ENCODE data around the gene LMX1B. TPM values are rescaled to one million over a fixed set of nuclear protein-coding genes. Genes with fewer than 3 reads are reported as not detected.

LMX1B gene
- total RNA-seq, 1 experiment from 2014 or later, result 0.55 TPM

DNA sequence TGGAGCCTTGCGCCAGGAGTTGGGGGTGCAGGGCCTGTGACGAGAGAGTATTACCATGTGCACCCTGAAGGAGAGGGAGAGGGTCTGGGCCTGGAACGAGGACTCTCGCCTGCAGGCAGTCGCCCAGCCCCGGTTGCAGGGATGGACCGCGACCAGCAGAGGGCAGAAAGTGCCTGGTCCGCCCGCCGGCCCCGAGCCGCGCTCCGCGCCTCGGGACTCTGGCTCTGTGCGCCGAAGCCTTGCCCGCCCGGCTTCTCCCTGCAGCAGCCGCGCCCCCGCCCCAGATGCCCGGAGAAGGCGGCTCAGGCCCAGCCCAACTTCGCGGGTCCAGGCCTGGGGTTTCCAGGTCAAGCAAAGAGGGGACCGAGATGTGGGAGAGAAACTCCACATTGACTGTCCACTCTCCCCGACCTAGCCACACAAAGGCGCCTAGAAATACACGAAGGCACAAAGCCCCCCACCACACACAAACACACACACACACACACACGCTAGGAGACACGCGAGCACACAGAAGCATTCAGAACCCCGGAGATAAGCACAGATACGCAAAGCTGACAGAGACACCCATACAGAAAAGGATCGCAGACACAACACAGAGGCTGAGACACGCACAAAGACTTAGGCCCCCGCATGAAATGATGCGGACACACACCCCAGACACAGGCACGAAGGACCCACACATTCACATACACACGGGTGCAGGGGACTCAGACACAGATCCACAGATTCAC, 2.0 kb upstream of the LMX1B start:
- POLR2A ChIA-PET (ENCODE audit: unreplicated experiment), result no interaction called here
- CTCF ChIA-PET, result no interaction called here
- no peaks in the 10 kb centered on the region for H4K20me1 ChIP-seq (ENCODE audit: low read length)

GRCh38 chr9:126612326-126612812, 1.4 kb upstream of the LMX1B start:
- peak overlapping the region; percentile 59; the same call in 1 of the 2 replicates for H3K4me3 ChIP-seq (ENCODE audit: low read length)
- H3K27ac ChIP-seq (ENCODE audit: low read length), result no peak overlapping the region
- H3K9me2 ChIP-seq (replicated peaks; ENCODE audit: low read length), result no peaks in the 10 kb centered on the region
- ChIA-PET CTCF (no interaction called here), POLR2A (ENCODE audit: unreplicated experiment) (no interaction called here)
- H3K27me3 ChIP-seq (ENCODE audit: low read length), result peaks cover 35% of the 10 kb centered on the region
- no peaks in the 10 kb centered on the region for H3K36me3 ChIP-seq (ENCODE audit: low read depth, low read length)
- peak overlapping the region; percentile 30; the same call in 1 of the 2 replicates for H2AFZ ChIP-seq (ENCODE audit: low read length)
- no TSS peak for BruUV-seq (replicated peaks)
- ATAC-seq, result peak; percentile 19
- 0 out of 2 replicates have a peak, but pooled peaks cover 5% of the 10 kb centered on the region for H3K4me1 ChIP-seq (ENCODE audit: insufficient read depth, low read length)
- H3F3A ChIP-seq (ENCODE audit: low read length, unreplicated experiment), result no peaks in the 10 kb centered on the region
- DNase-seq, result no peak
- H3K9ac ChIP-seq (ENCODE audit: low read length), result no peak overlapping the region
- intact Hi-C loops (cut with micrococcal nuclease), result loop anchor here (5.0 kb wide), 1 partner anchor 170 kb away; no protein-coding TSS in a partner anchor
- no peaks in the 10 kb centered on the region for H3K9me3 ChIP-seq (ENCODE audit: low read length)
- TF ChIP-seq EZH2phosphoT487 (IDR thresholded peaks at IDR 0.05; ENCODE audit: borderline replicate concordance, low read length) (no peak), EZH2 (IDR thresholded peaks at IDR 0.05; ENCODE audit: low read length, unreplicated experiment) (no peak)
- TF ChIP-seq, protein P1, sequence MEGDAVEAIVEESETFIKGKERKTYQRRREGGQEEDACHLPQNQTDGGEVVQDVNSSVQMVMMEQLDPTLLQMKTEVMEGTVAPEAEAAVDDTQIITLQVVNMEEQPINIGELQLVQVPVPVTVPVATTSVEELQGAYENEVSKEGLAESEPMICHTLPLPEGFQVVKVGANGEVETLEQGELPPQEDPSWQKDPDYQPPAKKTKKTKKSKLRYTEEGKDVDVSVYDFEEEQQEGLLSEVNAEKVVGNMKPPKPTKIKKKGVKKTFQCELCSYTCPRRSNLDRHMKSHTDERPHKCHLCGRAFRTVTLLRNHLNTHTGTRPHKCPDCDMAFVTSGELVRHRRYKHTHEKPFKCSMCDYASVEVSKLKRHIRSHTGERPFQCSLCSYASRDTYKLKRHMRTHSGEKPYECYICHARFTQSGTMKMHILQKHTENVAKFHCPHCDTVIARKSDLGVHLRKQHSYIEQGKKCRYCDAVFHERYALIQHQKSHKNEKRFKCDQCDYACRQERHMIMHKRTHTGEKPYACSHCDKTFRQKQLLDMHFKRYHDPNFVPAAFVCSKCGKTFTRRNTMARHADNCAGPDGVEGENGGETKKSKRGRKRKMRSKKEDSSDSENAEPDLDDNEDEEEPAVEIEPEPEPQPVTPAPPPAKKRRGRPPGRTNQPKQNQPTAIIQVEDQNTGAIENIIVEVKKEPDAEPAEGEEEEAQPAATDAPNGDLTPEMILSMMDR (conservative IDR thresholded peaks at IDR 0.05; ENCODE audit: low read depth, low read length), result no peak
- no peaks in the 10 kb centered on the region for H3K79me2 ChIP-seq (ENCODE audit: low read length)
- H4K20me1 ChIP-seq (ENCODE audit: low read length), result no peaks in the 10 kb centered on the region
- peak overlapping the region; percentile 73 for H3K4me2 ChIP-seq (ENCODE audit: low read length)

More for the DNA sequence above, 2.0 kb upstream of the LMX1B start:
- H3K36me3 ChIP-seq (ENCODE audit: low read depth, low read length), result no peaks in the 10 kb centered on the region
- H3K9ac ChIP-seq (ENCODE audit: low read length), result no peak overlapping the region
- peaks cover 35% of the 10 kb centered on the region for H3K27me3 ChIP-seq (ENCODE audit: low read length)
- peak overlapping the region; percentile 73 for H3K4me2 ChIP-seq (ENCODE audit: low read length)
- intact Hi-C loops (cut with micrococcal nuclease), result loop anchor here (5.0 kb wide), 1 partner anchor 171 kb away; no protein-coding TSS in a partner anchor
- H3K27ac ChIP-seq (ENCODE audit: low read length), result no peak overlapping the region
- 0 out of 2 replicates have a peak, but pooled peaks cover 5% of the 10 kb centered on the region for H3K4me1 ChIP-seq (ENCODE audit: insufficient read depth, low read length)
- H3F3A ChIP-seq (ENCODE audit: low read length, unreplicated experiment), result no peaks in the 10 kb centered on the region
- H3K79me2 ChIP-seq (ENCODE audit: low read length), result no peaks in the 10 kb centered on the region
- no peaks in the 10 kb centered on the region for H3K9me3 ChIP-seq (ENCODE audit: low read length)
- BruUV-seq (replicated peaks), result no TSS peak
- ATAC-seq, result peak; percentile 79
- H2AFZ ChIP-seq (ENCODE audit: low read length), result 0 out of 2 replicates have a peak overlapping the region, but pooled peaks have one; percentile 30
- H3K9me2 ChIP-seq (replicated peaks; ENCODE audit: low read length), result no peaks in the 10 kb centered on the region
- TF ChIP-seq, protein P1 (conservative IDR thresholded peaks at IDR 0.05; ENCODE audit: low read depth, low read length), result peak; percentile 62
- TF ChIP-seq EZH2phosphoT487 (IDR thresholded peaks at IDR 0.05; ENCODE audit: borderline replicate concordance, low read length) (peak; percentile 68; the same call in 1 of the 2 replicates), EZH2 (IDR thresholded peaks at IDR 0.05; ENCODE audit: low read length, unreplicated experiment) (no peak)
- H3K4me3 ChIP-seq (ENCODE audit: low read length), result peak overlapping the region; percentile 59
- DNase-seq, result peak; percentile 69
